CD4-positive, alpha-beta T cell treated with Interleukin-1 beta for 1 hour (primary cell): ENCODE results near the gene GIMAP5.

Experiments
- DNase-seq, 2 donors: peaks; one replicate each; pipeline ENCODE4 v3.0.0-alpha.2; 2020 to 2022

Gene GIMAP5

GRCh38 chr7:150778014-150778737 lies 41.0 kb downstream of the GIMAP5 start:
- DNase-seq = no peak

DNA sequence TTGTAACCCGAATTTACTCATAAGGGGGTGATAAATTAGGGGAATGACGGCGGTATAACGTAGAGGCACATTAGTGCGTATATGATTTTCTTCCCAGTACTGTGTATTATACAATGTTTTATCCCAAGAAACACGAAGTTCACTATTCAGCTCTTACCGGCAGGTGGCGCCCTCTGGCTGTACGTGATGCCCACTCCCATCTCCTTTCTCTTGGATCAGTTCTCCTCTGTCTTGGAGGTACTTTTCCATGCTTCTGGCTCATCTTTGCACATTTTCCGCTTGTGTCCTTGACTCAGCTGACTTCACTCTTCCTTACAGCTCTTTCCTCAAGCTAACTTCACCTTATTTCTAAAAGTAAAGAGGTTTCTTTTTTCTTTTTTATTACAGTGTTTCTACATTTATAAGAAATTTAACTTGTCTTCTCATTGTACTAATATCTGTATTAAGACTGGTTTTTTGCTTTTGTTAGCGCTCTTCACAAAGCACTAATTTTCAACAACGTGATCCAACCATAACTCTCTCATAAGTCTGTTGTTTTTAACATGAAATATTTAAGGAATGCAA lies 41.6 kb downstream of the GIMAP5 start:
- DNase-seq = peak; percentile 60 to 66

GRCh38 chr7:150780292-150780691 lies 43.1 kb downstream of the GIMAP5 start:
- no peak for DNase-seq

GRCh38 chr7:150781103-150781502 lies 43.9 kb downstream of the GIMAP5 start:
- DNase-seq = no peak

DNA sequence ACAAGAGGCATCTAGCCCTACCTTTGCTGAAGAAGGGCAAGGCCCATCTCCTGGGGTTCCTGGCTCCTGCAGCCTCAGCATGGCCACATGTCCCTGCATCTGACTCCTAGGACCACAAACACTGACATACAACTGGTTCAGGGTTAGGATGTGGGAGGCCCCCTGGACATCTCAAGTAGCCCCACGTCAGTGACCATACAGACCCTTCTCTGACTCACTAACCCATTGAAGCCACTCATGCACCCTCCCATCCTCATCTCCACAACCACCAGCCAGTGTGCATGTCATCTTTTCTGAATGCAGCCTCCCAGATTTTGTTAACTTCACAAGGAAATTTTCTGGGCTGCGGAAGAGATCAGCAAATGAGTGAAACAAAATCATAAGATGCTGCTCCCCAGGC lies 44.7 kb downstream of the GIMAP5 start:
- DNase-seq = no peak

DNA sequence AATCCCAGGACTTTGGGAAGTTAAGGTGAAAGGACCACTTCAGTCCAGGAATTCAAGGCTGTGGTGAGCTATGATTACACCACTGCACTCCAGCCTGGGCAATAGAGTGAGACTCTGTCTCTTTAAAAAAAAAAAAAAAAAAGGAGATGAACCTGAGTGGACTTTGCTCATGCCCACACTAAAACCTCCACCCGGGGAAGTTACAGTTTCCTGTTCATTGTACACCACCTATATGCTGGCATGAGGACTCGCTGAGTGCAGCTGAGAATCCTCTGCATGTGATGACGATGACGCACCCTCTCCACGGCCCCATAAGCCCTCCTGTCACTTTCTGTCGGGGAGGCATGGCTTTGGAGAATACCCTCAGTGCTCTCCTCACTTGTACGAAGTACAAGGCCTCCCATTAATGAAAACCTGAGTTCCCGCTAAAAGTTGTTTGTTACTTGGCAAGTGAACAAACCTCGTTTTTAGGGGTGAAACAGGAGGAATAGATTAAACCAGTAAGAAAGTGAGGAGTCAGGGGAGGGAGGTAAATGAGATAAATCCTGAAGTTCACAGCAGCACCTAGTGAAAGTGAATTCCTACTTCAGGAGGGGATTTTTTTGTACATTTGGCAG lies 47.0 kb downstream of the GIMAP5 start:
- DNase-seq = peak in 1 of 2 donors; percentile 50

DNA sequence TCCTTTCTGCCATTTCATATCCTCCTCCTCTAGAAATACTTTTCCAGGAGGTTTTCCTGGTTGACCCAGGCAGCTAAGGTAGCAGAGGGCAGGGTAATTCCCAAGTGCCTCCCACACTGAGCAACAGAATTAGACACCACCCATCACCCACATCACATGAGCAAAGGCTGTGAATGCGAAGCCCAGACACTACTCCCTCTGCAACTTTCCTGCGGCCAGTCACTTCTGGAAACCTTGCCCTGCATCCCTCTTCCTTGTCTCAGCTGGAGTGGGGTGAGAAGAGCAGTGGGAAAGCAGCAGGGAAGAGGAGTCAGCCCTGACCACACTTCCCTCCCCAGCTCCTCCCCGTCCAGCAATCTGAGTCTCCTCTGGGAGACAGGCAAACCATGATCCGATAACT lies 47.7 kb downstream of the GIMAP5 start:
- no peak for DNase-seq

- peak; percentile 16 to 56 for DNase-seq
These were observed 50.4 kb downstream of the GIMAP5 start for GRCh38 chr7:150787321-150788281.

GRCh38 chr7:150788474-150789269 lies 51.5 kb downstream of the GIMAP5 start:
- DNase-seq = no peak

DNA sequence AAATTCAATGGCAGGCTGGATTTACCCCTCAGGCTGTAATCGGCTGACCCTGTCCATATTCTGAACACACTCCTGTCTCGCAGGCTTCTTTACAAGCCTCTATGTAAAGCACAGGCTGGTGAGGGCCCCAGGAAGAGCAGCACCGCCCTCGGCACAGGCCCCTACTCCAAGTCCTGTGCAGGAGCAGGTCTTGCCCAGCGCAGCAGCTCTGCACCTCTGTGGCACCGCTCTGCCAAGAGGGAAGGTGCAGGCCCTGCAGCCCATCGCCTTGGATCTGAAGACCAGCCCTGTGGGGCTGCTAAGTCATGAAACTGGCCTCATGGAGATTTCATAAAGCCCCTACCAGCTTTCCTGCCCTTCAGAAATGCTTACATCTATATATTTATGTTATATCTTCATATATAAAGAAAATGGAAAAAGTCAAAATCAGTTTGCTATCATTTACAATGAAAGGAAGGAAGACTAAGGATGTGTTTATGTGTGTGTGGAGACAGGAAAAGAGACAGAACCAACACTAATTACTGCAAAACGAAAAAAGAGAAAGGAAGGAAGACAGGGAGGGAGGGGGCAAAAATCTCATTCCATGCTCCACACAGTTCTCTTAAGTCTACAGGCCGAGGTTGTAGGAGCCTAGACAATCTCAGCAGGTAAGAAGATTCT lies 53.3 kb downstream of the GIMAP5 start:
- no peak for DNase-seq

GRCh38 chr7:150791304-150791703 lies 54.1 kb downstream of the GIMAP5 start:
- no peak for DNase-seq

DNA sequence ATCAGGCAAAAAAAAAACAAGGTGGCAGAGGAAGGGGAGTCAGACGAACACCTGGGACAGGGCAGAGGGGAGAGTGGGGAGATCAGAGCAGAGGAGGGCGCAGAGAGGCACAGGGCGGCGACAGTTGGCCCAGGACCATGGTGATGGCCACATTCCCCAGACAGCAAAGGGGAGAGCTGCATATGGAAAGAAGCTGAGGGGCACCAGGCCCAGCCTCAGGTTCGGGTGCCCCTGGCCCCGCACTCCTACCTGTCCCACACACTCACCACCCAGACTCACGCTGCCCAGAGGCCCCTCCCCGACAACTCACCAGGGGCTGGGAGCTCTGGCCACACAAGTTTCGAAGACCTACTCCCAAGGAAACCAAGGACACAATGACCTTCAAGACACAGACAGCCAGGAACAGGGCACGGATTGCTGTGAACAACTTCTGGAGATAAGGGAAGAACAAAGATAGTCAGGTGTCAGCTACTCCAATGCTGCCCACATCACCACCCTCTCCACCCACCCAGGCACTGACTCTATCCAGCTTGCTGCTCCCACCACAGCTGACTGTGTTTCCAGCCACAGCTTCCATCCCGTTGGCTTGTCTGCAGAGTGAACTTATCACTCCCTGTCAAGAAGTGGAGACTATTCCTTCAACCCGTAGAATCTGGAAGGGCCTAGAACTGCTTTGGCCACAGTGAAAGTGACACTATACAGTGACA lies 54.7 kb downstream of the GIMAP5 start:
- DNase-seq = no peak
